NK-92 treated with Interleukin-12 subunit alpha and Interleukin-12 subunit beta, amount 100 ng/mL, for 24 hours (cell line): ENCODE measurements around the gene MTHFD1L.

Experiments
- DNase-seq: peaks from one replicate; lab custom pipeline; 2025; lab: John Stamatoyannopoulos, UW

MTHFD1L gene

DNA sequence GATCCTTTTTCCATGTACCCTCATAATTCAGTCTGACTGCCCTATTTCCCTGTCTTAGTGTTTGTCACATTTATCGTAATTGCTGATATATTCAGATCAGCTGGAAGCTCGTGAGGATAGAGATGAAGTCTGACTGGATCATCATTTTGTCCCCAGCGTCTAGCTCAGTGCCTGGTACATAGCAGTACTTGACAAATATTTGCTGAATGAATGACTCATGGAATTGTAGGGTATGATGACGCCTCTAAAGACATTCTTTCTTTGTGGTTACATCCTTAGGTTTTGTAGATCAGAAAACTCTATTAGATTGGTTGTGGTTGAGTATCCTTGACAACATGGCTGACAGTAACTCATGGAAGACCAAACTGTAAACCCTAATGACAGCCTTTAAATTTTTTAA, 68.9 kb downstream of the MTHFD1L start:
- DNase-seq, result no peak

DNA sequence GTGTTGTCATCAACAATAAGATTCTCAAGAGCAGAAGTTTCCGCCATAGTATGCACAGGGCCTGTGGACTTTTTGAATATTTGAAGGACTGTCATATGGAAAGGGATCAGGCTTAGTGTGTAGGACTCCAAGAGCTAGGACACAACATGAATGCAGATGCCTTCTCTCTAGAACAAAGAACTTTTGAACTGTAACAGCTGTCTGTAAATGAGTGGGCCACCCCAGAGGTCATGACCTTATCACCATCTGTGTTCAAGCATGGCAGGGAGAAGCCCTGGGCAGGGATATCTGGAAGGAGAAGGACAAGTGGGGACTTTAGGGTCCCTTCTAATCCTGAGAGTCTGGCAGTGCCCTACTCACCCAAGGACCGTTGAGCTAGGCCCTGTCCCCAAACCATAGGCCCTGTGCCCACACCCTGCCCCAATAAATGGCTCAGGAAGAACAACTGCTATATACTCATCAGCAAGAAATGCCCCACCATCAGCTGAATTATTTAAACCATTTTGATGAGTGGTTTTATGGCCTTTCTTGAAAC, 70.6 kb downstream of the MTHFD1L start:
- DNase-seq, result no peak

- no peak for DNase-seq
Measured at GRCh38 chr6:150937132-150937906, 71.8 kb downstream of the MTHFD1L start.

DNA sequence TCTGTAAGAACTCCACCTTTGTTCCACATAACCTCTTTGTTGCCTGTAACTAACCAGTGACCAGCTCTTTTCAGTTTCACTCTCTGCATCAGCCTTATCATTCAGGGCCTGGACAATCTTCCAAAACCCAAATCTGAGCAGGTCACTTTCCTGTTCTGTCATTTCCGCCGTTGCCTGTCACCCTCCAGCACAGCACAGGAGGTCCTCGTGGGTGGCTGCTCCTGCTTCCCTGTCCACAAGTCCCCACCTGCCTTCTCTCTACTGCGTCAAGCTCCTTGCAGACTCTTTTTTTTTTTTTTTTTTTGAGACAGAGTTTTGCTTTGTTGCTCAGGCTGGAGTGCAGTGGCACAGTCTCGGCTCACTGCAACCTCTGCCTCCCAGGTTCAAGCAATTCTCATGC, 73.9 kb downstream of the MTHFD1L start:
- no peak for DNase-seq

- DNase-seq, result no peak
Measured at GRCh38 chr6:150940941-150941340, 75.4 kb downstream of the MTHFD1L start.

- no peak for DNase-seq
Measured at GRCh38 chr6:150949526-150949925, 84.0 kb downstream of the MTHFD1L start.

DNA sequence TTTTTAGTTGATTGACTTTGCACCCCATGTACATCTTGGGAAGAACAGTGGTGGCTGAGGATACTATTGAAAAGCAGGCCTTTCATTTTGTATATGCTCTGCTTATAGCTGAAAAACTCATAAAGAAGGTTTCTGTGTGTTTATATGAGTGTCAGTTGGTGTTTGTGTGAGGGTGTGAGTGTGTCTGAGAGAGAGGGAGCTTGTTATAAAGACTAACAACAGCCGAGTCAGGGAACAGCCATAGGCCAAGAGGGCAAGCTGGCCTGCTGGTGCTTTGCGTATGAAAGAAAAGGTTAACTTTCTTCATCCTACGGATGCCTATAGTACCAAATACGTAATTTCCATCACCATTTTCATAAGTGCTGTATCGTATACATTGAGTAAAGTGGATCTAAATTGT, 88.3 kb downstream of the MTHFD1L start:
- no peak for DNase-seq

DNA sequence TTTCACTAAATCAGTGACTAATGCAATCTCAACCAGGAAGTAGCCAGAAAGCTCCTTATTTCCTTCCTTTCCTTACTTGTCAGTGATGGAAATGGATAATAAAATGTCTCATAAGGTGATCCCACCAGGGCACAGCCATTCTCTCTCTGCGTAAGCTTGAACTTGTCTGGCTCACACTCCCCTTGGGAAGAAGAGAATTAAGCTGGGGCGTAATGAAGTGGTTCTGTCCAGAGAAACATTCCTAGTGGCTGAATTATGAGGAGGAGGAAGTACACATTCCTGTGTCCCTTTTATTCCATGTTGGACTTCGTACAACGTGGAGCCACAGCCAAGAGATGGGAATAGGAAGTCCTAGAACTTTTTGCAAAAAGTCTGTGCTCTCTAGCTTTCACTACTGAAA, 93.7 kb downstream of the MTHFD1L start:
- no peak for DNase-seq

GRCh38 chr6:150962436-150962835, 96.9 kb downstream of the MTHFD1L start:
- DNase-seq, result no peak

DNA sequence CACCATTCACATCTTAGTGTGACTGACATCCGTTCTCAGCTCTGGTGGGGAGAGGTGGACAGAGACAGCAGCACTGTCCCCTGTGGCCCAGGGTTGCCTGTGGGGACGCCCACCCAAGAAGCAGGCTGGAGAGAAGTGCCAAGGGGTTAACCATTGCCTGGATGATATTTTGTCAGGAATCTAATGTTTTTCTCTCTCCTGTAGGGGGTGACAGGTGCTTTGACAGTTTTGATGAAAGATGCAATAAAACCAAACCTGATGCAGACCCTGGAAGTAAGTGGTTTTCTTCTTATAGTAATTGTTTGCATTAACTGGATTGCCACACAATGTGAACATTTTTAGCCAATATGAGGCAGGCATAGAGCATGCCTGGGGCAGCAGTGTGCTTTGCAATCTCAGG, 99.3 kb downstream of the MTHFD1L start:
- no peak for DNase-seq

DNA sequence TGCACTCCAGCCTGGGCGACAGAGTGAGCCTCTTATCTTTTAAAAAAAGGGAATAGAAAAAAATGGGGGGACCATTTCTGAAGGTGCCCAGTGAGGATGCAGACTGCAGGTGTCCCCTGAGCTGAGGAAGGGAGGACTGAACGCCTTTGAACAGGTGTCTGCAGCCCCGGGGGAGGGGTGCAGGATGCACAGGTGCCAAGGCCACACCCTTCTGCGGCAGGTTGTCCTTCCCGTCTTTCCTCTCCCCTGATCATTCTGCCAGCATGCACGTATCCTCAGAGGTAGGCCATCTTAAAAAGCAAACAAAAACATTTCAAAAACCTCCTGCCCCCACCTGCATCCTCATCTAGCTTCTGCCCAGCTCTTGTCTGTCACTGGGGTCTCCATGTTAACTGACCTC, 101.3 kb downstream of the MTHFD1L start:
- no peak for DNase-seq

- DNase-seq, result no peak
Measured at GRCh38 chr6:150967381-150967780, 101.9 kb downstream of the MTHFD1L start.

GRCh38 chr6:150967910-150968309, 102.4 kb downstream of the MTHFD1L start:
- DNase-seq, result no peak

GRCh38 chr6:150969901-150970300, 104.4 kb downstream of the MTHFD1L start:
- no peak for DNase-seq

GRCh38 chr6:150971219-150971618, 105.7 kb downstream of the MTHFD1L start:
- no peak for DNase-seq

DNA sequence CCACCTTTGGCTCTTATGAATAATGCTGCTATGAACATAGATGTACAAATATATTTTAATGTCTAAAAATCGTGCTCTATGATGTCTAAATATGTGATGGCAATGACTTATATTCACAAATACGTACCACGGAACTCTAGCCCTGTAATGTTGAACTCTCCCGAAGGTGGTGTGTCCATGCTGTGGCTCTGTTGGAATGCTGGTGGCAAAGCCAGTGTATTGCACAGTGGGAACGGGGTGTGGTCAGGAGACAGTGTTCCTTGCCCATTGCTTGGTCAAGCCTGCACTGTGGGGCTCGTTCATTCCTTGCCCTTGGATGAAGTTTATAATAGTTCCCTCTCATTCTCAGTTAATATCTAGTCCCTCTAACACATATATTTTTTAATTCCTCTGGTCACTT, 109.6 kb downstream of the MTHFD1L start:
- DNase-seq, result no peak

DNA sequence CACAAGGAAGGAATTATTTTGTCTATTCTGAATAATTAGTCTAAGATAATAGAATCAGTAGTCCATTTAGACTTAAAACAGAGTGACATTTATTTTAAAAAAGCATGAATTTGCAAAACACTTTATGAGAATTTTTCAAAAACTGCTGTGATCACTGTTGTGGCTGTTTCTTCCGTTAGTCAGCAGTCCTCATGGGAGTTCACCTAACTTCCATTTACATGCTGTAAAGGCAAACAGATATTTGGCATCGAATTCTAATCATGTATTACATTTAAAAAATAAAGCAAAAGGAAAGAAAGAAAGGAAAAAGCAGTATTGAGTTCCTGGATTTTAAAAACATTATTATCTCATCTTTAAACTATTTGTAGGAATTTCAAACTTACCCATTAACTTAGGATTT, 111.8 kb downstream of the MTHFD1L start:
- no peak for DNase-seq

DNA sequence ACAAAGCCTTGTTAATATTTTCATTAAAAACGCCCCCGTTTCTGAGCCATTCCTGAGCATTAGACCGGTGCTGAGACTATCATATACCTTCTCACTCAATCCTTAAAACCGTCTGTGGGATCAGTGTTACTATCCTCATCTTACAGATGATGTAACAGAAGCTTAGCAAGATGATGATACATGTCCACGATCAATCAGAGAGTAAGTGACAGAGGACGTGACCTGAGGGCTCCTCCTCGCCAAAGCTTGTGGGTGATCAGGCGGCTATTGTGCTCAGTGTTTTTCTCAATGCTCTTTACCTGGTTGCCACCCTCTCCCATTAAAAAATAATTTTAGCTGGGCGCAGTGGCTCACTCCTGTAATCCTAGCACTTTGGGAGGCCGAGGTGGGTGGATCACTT, 113.1 kb downstream of the MTHFD1L start:
- DNase-seq, result no peak

DNA sequence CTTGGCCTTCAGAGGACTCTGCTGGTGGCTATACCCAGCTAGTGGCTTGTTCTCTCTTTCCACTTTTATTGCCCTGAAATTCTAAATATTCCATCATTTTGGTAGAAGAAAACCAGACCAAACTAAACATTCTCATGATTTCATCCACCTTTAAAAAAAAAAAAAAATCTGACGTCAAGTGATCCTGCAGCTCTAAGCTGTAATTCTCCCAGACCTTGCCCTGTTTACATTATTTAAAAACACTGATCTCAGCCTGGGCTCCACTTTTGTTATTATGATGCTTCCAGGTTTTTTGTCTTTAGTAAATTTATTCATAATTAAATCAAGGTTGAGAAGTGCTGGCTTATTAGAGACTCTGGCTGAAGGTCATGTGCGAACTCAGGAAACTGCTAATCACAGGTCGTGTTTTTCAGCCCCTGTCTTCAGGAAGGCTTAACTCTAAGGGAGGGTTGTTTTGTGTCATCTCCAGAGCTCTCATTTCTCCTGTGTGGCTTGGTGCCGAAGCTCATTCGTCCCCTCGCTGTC, 114.4 kb downstream of the MTHFD1L start:
- no peak for DNase-seq

- DNase-seq, result no peak
Measured at GRCh38 chr6:150981095-150981494, 115.6 kb downstream of the MTHFD1L start.

GRCh38 chr6:150981669-150982068, 116.2 kb downstream of the MTHFD1L start:
- no peak for DNase-seq

DNA sequence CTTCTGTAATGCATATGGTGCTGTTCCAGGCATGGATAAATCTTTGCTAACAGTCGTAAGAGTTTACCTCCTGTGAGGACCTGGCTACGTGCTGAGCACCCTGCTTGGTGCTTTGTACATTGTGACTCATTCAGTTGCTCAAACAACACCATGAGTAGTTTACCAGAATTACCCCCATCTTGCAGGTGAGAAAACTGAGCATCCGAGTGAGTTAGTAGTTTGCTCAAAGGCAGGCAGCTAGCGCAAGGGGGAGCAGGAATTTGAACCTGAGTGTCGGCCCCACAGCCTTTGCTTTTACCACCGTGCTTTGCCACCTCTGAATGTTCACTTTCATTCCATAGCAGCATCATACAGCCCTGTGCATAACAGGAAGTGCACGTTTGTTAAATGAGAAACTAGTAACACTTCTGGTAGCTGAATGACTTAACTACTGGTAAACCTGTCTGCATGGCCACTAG, 121.9 kb downstream of the MTHFD1L start:
- DNase-seq, result peak; percentile 67

DNA sequence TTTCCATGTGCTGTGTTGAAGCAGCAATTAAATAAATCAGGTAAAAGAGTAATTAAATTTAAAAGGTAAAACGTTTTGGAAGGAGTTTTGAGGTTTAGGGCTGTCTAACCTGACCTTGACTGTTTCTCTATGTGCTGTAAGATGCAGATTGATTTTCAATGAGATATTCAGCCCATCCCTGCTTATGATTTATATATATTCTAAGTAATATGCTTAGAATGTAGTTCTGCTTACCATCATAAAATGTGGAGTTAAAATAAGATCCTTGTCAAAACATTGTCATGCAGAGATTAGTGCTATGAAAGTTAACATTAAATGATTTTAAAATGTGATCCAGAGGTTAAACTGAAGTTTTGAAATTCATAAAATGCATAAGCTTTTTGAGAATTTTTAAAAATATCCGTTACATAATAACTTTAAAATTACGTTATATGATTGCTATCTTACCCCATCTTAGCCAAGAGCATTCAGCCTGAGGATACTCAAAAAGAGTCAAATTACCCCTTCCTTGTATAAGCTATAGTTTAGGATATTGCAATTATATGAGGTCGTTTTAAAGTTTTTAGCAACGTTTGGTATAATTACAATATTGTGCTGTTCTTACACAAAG, 122.5 kb downstream of the MTHFD1L start:
- DNase-seq, result no peak
